Measurements from ENCODE around the gene PPP2R5C.

GRCh38 chr14:101969481-101969880 lies 208.0 kb downstream of the PPP2R5C start:
- TF ChIP-seq POLR2A (IDR thresholded peaks at IDR 0.05; ENCODE audit: low read depth, low read length) (no peak), CTCF (conservative IDR thresholded peaks at IDR 0.05; ENCODE audit: low read depth, low read length) (no peak), BHLHE40 (IDR thresholded peaks at IDR 0.05; ENCODE audit: low read depth, low read length) (no peak), RCOR1 (IDR thresholded peaks at IDR 0.05; ENCODE audit: insufficient replicate concordance, low read length) (no peak), RAD21 (IDR thresholded peaks at IDR 0.05; ENCODE audit: low read length) (no peak), NFE2L2 (IDR thresholded peaks at IDR 0.05; ENCODE audit: low read depth, low read length) (no peak), CEBPB (IDR thresholded peaks at IDR 0.05; ENCODE audit: low read depth, low read length) (no peak), RFX5 (IDR thresholded peaks at IDR 0.05; ENCODE audit: low read depth, low read length) (no peak), MXI1 (IDR thresholded peaks at IDR 0.05; ENCODE audit: borderline replicate concordance, low read depth, low read length) (no peak), MAZ (IDR thresholded peaks at IDR 0.05; ENCODE audit: borderline replicate concordance, low read depth, low read length) (no peak), CHD1 (IDR thresholded peaks at IDR 0.05; ENCODE audit: low read depth, low read length) (no peak), USF2 (IDR thresholded peaks at IDR 0.05; ENCODE audit: low read depth, low read length) (no peak), SMC3 (IDR thresholded peaks at IDR 0.05; ENCODE audit: low read depth, low read length) (no peak)
- TF ChIP-seq, protein P1, sequence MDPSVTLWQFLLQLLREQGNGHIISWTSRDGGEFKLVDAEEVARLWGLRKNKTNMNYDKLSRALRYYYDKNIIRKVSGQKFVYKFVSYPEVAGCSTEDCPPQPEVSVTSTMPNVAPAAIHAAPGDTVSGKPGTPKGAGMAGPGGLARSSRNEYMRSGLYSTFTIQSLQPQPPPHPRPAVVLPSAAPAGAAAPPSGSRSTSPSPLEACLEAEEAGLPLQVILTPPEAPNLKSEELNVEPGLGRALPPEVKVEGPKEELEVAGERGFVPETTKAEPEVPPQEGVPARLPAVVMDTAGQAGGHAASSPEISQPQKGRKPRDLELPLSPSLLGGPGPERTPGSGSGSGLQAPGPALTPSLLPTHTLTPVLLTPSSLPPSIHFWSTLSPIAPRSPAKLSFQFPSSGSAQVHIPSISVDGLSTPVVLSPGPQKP (IDR thresholded peaks at IDR 0.05; ENCODE audit: borderline replicate concordance, low read depth, low read length): no peak
